BE2C (cell line): Measurements from ENCODE around the gene HECTD4.
"Not testable (repeated sequence)": the region's sequence is repeated elsewhere in the genome, so short reads cannot be mapped to it uniquely, and the experiment has no call there.

Experiments
- DNase-seq: peaks from one replicate; pipeline ENCODE4 v3.0.0-alpha.2; 2020
- H3K27me3 ChIP-seq: fragments of 250-450 bp; sonication (Bioruptor Pico); 2 replicates; pipeline ENCODE4 v1.5.1; 2020; ENCODE audit warnings: mild to moderate bottlenecking
- H3K36me3 ChIP-seq: fragments of 250-450 bp; sonication (Bioruptor Pico); 2 replicates; pipeline ENCODE4 v1.5.1; 2020; ENCODE audit warnings: mild to moderate bottlenecking
- H3K4me1 ChIP-seq: fragments of 250-450 bp; sonication (Bioruptor Pico); 2 replicates; pipeline ENCODE4 v1.5.1; 2020
- H3K4me3 ChIP-seq: 2 replicates; pipeline ENCODE4 v1.5.1; 2011; ENCODE audit warnings: low read depth, low read length
- H3K9me3 ChIP-seq: fragments of 250-450 bp; sonication (Bioruptor Pico); 2 replicates; pipeline ENCODE4 v1.5.1; 2020
- CTCF ChIP-seq: IDR thresholded peaks from 2 replicates; pipeline ENCODE4 v1.5.1; 2012; ENCODE audit warnings: mild to moderate bottlenecking, low read depth, low read length

The HECTD4 gene

DNA sequence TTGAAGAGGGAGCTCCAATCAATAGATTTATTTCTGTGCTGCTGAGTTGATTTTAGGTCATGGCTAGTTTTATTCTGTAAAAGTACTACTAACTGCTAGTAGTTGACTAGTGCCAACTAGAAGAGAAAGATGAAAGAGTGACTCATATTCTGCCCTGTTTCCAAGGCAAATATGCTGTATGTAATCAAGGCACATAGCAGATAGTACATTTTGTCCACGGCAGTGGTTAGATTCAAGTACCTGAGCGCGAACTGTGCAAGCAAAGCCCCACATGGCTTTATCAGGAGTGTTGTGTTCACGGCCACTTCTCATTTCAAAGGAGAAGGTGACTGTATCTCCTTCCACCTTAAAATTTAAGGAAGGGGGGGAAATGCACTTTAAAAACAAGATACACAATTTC, 130.0 kb downstream of the HECTD4 start:
- no peaks in the 10 kb centered on the region for H3K27me3 ChIP-seq
- no peak for DNase-seq
- no peak overlapping the region for H3K4me3 ChIP-seq
- no peaks in the 10 kb centered on the region for H3K4me1 ChIP-seq
- H3K9me3 ChIP-seq, result no peaks in the 10 kb centered on the region
- no peak for TF ChIP-seq CTCF
- H3K36me3 ChIP-seq, result peaks cover 38% of the 10 kb centered on the region

- H3K27me3 ChIP-seq, H3K9me3 ChIP-seq, H3K4me3 ChIP-seq, DNase-seq, H3K4me1 ChIP-seq: not testable (repeated sequence)
- H3K36me3 ChIP-seq, result peaks cover 48% of the 10 kb centered on the region
These were observed 137.3 kb downstream of the HECTD4 start for GRCh38 chr12:112244902-112245301.

- Histone ChIP-seq H3K27me3 (no peaks in the 10 kb centered on the region), H3K36me3 (peaks cover 56% of the 10 kb centered on the region), H3K4me3 (no peak overlapping the region), H3K4me1 (no peaks in the 10 kb centered on the region), H3K9me3 (no peaks in the 10 kb centered on the region)
- DNase-seq, result no peak
- no peak for TF ChIP-seq CTCF
These were observed 138.7 kb downstream of the HECTD4 start for GRCh38 chr12:112243255-112244110.

DNA sequence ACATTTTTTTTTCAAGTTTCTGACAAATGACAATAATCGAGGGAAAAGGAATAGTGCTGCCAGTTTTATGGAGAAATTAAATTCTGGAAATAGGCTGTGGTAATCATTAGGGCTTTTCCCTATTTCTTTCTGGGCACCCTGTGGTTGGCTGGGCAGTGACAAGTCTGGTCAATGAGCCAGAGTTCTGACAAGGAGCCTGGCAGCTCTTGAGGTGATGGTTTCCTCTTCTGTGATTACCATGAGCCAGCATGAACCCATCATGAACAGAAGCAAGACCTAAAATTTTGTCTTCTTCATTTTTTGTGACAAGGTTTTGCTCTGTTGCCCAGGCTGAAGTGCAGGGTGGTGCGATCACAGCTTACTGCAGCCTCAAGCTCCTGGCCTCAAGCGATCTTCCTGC, 141.1 kb downstream of the HECTD4 start:
- Histone ChIP-seq H3K36me3 (peaks cover 56% of the 10 kb centered on the region), H3K9me3 (no peaks in the 10 kb centered on the region), H3K4me1 (no peaks in the 10 kb centered on the region), H3K27me3 (no peaks in the 10 kb centered on the region), H3K4me3 (no peak overlapping the region)
- no peak for DNase-seq
- no peak for TF ChIP-seq CTCF

GRCh38 chr12:112239881-112240280, 142.3 kb downstream of the HECTD4 start:
- TF ChIP-seq CTCF, result no peak
- no peak for DNase-seq
- H3K4me1 ChIP-seq, result no peaks in the 10 kb centered on the region
- no peaks in the 10 kb centered on the region for H3K9me3 ChIP-seq
- no peak overlapping the region for H3K4me3 ChIP-seq
- H3K27me3 ChIP-seq, result no peaks in the 10 kb centered on the region
- peaks cover 58% of the 10 kb centered on the region for H3K36me3 ChIP-seq

DNA sequence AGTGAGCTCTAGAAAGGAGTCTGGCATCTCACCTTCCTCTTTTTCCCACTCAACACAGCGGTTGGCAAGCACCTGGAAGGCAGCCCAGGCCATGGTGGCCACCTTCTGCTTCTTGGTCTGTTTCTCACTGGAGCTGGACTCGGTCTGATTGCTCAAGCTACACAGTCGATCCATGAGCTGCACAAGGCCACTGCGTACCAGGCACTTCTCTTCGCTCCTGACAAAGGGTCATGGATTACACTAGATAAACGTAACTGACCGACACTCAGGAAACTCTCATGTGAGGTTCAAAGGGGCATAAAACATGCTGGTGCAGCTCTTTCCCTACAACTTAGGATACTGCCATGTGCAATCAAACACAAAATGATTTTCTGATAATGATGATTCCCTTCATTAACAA, 143.2 kb downstream of the HECTD4 start:
- no peak overlapping the region for H3K4me3 ChIP-seq
- DNase-seq, result no peak
- H3K36me3 ChIP-seq, result peaks cover 58% of the 10 kb centered on the region
- H3K9me3 ChIP-seq, result no peaks in the 10 kb centered on the region
- no peaks in the 10 kb centered on the region for H3K4me1 ChIP-seq
- H3K27me3 ChIP-seq, result no peaks in the 10 kb centered on the region
- no peak for TF ChIP-seq CTCF

GRCh38 chr12:112238441-112238840, 143.8 kb downstream of the HECTD4 start:
- TF ChIP-seq CTCF, result no peak
- H3K4me1 ChIP-seq, result no peaks in the 10 kb centered on the region
- peaks cover 57% of the 10 kb centered on the region for H3K36me3 ChIP-seq
- H3K27me3 ChIP-seq, result no peaks in the 10 kb centered on the region
- no peaks in the 10 kb centered on the region for H3K9me3 ChIP-seq
- no peak overlapping the region for H3K4me3 ChIP-seq
- no peak for DNase-seq
